Measurements from ENCODE around the gene CHST10.

Gene CHST10

GRCh38 chr2:100403722-100404121 is 13.7 kb downstream of the CHST10 start:
- Histone ChIP-seq H3K4me1 (peaks cover 0 to 10% (median 7%) of the 10 kb centered on the region in 10 experiments; a peak in 12 of 20 replicates), H3K27me3 (no peaks in the 10 kb centered on the region), H3K4me2 (no peak overlapping the region), H4K20me1 (peaks cover 0 to 22% (median 5%) of the 10 kb centered on the region in 11 experiments; a peak in 8 of 22 replicates), H3K27ac (no peak overlapping the region), H3K4me3 (no peak overlapping the region), H3K9me3 (replicated peaks in 1 of 11) (no peaks in the 10 kb centered on the region), H3K9ac (no peak overlapping the region), H3K36me3 (peaks cover 61 to 92% (median 71%) of the 10 kb centered on the region in 11 experiments)
- TF ChIP-seq Cebpa-rat (IDR thresholded peaks at IDR 0.05), result no peak

GRCh38 chr2:100401268-100401667 is 16.2 kb downstream of the CHST10 start:
- H3K4me2 ChIP-seq, result no peak overlapping the region

GRCh38 chr2:100399714-100400113 is 17.8 kb downstream of the CHST10 start:
- Histone ChIP-seq H3K27me3 (no peaks in the 10 kb centered on the region), H3K4me2 (peak overlapping the region in 7 of 11 experiments; percentile 21 to 51 (median 36); a peak in 11 of 22 replicates), H3K4me3 (no peak overlapping the region), H3K9me3 (replicated peaks in 1 of 11) (no peaks in the 10 kb centered on the region), H3K4me1 (peaks cover 0 to 12% (median 9%) of the 10 kb centered on the region in 10 experiments; a peak in 13 of 20 replicates), H3K9ac (no peak overlapping the region), H4K20me1 (peaks cover 0 to 11% (median 0%) of the 10 kb centered on the region in 11 experiments; a peak in 1 of 22 replicates), H3K36me3 (peaks cover 48 to 89% (median 66%) of the 10 kb centered on the region in 11 experiments), H3K27ac (peak overlapping the region in 1 of 11 experiments; percentile 8; a peak in 1 of 22 replicates)
- no peak for TF ChIP-seq Cebpa-rat (IDR thresholded peaks at IDR 0.05)

More at GRCh38 chr2:100401268-100401667, 16.2 kb downstream of the CHST10 start:
- Histone ChIP-seq H3K27ac (no peak overlapping the region), H4K20me1 (peaks cover 0 to 19% (median 0%) of the 10 kb centered on the region in 11 experiments; a peak in 2 of 22 replicates), H3K36me3 (peaks cover 56 to 93% (median 76%) of the 10 kb centered on the region in 11 experiments), H3K9me3 (replicated peaks in 1 of 11) (no peaks in the 10 kb centered on the region), H3K4me1 (peaks cover 0 to 10% (median 7%) of the 10 kb centered on the region in 10 experiments; a peak in 12 of 20 replicates), H3K4me3 (no peak overlapping the region), H3K9ac (no peak overlapping the region), H3K27me3 (no peaks in the 10 kb centered on the region)
- TF ChIP-seq Cebpa-rat (IDR thresholded peaks at IDR 0.05), result 0 out of 22 replicates have a peak, but pooled peaks of 1 of the 11 experiments have one; percentile 26

- H3K4me2 ChIP-seq, result no peak overlapping the region
- peaks cover 0 to 23% (median 19%) of the 10 kb centered on the region in 10 experiments; a peak in 16 of 20 replicates for H3K4me1 ChIP-seq
- no peaks in the 10 kb centered on the region for H3K27me3 ChIP-seq
- H3K9me3 ChIP-seq (replicated peaks in 1 of 11), result no peaks in the 10 kb centered on the region
- 0 out of 22 replicates have a peak, but pooled peaks cover 0 to 5% (median 0%) of the 10 kb centered on the region in 11 experiments for H4K20me1 ChIP-seq
- no peak for TF ChIP-seq Cebpa-rat (IDR thresholded peaks at IDR 0.05)
- no peak overlapping the region for H3K27ac ChIP-seq
- no peak overlapping the region for H3K9ac ChIP-seq
- peaks cover 36 to 80% (median 57%) of the 10 kb centered on the region in 11 experiments for H3K36me3 ChIP-seq
- H3K4me3 ChIP-seq, result no peak overlapping the region
These were observed 19.5 kb downstream of the CHST10 start for GRCh38 chr2:100397976-100398375.

GRCh38 chr2:100397118-100397860 is 20.2 kb downstream of the CHST10 start:
- Histone ChIP-seq H3K4me1 (peaks cover 0 to 23% (median 19%) of the 10 kb centered on the region in 10 experiments; a peak in 16 of 20 replicates), H4K20me1 (0 out of 22 replicates have a peak, but pooled peaks cover 0 to 5% (median 0%) of the 10 kb centered on the region in 11 experiments), H3K36me3 (peaks cover 37 to 80% (median 57%) of the 10 kb centered on the region in 11 experiments), H3K9me3 (replicated peaks in 1 of 11) (no peaks in the 10 kb centered on the region), H3K27ac (no peak overlapping the region), H3K4me3 (no peak overlapping the region), H3K9ac (no peak overlapping the region), H3K27me3 (no peaks in the 10 kb centered on the region), H3K4me2 (no peak overlapping the region)
- no peak for TF ChIP-seq Cebpa-rat (IDR thresholded peaks at IDR 0.05)

GRCh38 chr2:100396483-100396882 is 21.0 kb downstream of the CHST10 start:
- Histone ChIP-seq H3K4me3 (no peak overlapping the region), H3K36me3 (peaks cover 36 to 80% (median 57%) of the 10 kb centered on the region in 11 experiments), H3K4me2 (no peak overlapping the region), H3K9me3 (replicated peaks in 1 of 11) (no peaks in the 10 kb centered on the region), H3K27ac (no peak overlapping the region), H3K9ac (no peak overlapping the region), H3K4me1 (peaks cover 0 to 23% (median 19%) of the 10 kb centered on the region in 10 experiments; a peak in 16 of 20 replicates), H3K27me3 (no peaks in the 10 kb centered on the region), H4K20me1 (0 out of 22 replicates have a peak, but pooled peaks cover 0 to 5% (median 0%) of the 10 kb centered on the region in 11 experiments)
- TF ChIP-seq Cebpa-rat (IDR thresholded peaks at IDR 0.05), result no peak

- Histone ChIP-seq H3K27me3 (no peaks in the 10 kb centered on the region), H3K4me1 (peaks cover 0 to 23% (median 19%) of the 10 kb centered on the region in 10 experiments; a peak in 16 of 20 replicates), H4K20me1 (0 out of 22 replicates have a peak, but pooled peaks cover 0 to 5% (median 0%) of the 10 kb centered on the region in 11 experiments), H3K36me3 (peaks cover 31 to 79% (median 54%) of the 10 kb centered on the region in 11 experiments; a peak in 21 of 22 replicates), H3K4me2 (no peak overlapping the region), H3K4me3 (no peak overlapping the region), H3K9ac (no peak overlapping the region), H3K27ac (no peak overlapping the region), H3K9me3 (replicated peaks in 1 of 11) (no peaks in the 10 kb centered on the region)
- TF ChIP-seq Cebpa-rat (IDR thresholded peaks at IDR 0.05), result no peak
These were observed 21.7 kb downstream of the CHST10 start for GRCh38 chr2:100395532-100396350.

- Histone ChIP-seq H3K4me2 (peak overlapping the region in 9 of 11 experiments; percentile 28 to 62 (median 41); a peak in 16 of 22 replicates), H3K4me3 (no peak overlapping the region)
These were observed 23.3 kb downstream of the CHST10 start for GRCh38 chr2:100394111-100394641.

More at GRCh38 chr2:100394111-100394641, 23.3 kb downstream of the CHST10 start:
- no peaks in the 10 kb centered on the region for H3K9me3 ChIP-seq (replicated peaks in 1 of 11)
- H3K4me1 ChIP-seq, result peaks cover 0 to 15% (median 11%) of the 10 kb centered on the region in 10 experiments; a peak in 16 of 20 replicates
- peaks cover 25 to 63% (median 47%) of the 10 kb centered on the region in 11 experiments; a peak in 21 of 22 replicates for H3K36me3 ChIP-seq
- 0 out of 22 replicates have a peak, but pooled peaks cover 0 to 5% (median 0%) of the 10 kb centered on the region in 11 experiments for H4K20me1 ChIP-seq
- TF ChIP-seq Cebpa-rat (IDR thresholded peaks at IDR 0.05), result no peak
- H3K27ac ChIP-seq, result no peak overlapping the region; a peak in 1 of 22 replicates
- H3K9ac ChIP-seq, result peak overlapping the region in 1 of 11 experiments; percentile 17; a peak in 1 of 22 replicates
- no peaks in the 10 kb centered on the region for H3K27me3 ChIP-seq

All from BLaER1 treated with 17β-estradiol and CSF1 and Interleukin-3, amounts not matched to agents 10 nM and 100 nM (cell line).